K562 (cell line): ENCODE results near the gene IFNGR1. TPM values are rescaled to one million over a fixed set of nuclear protein-coding genes. Genes with fewer than 3 reads are reported as not detected.

Experiments used
- CHD7 ChIP-seq: fragments of 200-600 bp; sonication (generic); IDR thresholded peaks from one replicate; pipeline ENCODE4 v1.6.1; 2012; ENCODE audit warnings: mild to moderate bottlenecking, low read depth, low read length, inconsistent platforms
- CREM ChIP-seq: IDR thresholded peaks from 2 replicates; pipeline ENCODE4 v1.6.1; 2014; ENCODE audit warnings: antibody characterized with exemption, low read depth
- HIVEP1 ChIP-seq: fragments of 250-450 bp; sonication (Bioruptor Pico); IDR thresholded peaks from 2 replicates; pipeline ENCODE4 v1.4.0; 2020; ENCODE audit warnings: mild to moderate bottlenecking
- IRF2 ChIP-seq: sonication (generic); formaldehyde crosslinking; IDR thresholded peaks from 2 replicates; pipeline ENCODE4 v1.8.1; 2022; ENCODE audit warnings: mild to moderate bottlenecking, missing genetic modification reagents
- IRF9 ChIP-seq: fragments of 450-650 bp; IDR thresholded peaks from 2 replicates; pipeline ENCODE4 v1.6.1; 2016; ENCODE audit warnings: missing biosample characterization, missing genetic modification characterization
- JUNB ChIP-seq: fragments of 450-650 bp; formaldehyde crosslinking; conservative IDR thresholded peaks from 2 replicates; pipeline ENCODE4 v1.4.0; 2020; ENCODE audit warnings: mild to moderate bottlenecking
- NFIC ChIP-seq: fragments of 450-650 bp; IDR thresholded peaks from 2 replicates; pipeline ENCODE4 v1.6.1; 2017; ENCODE audit warnings: mild to moderate bottlenecking, inconsistent platforms
- NFYB ChIP-seq: IDR thresholded peaks from 2 replicates; pipeline ENCODE4 v1.6.1; 2011; ENCODE audit warnings: mild to moderate bottlenecking, moderate library complexity; ENCODE audit not compliant: insufficient read length; ENCODE audit errors: extremely low read depth
- NR4A1 ChIP-seq, 2 experiments: fragments of 250-450 bp in 1 of 2; fragments of 450-650 bp in 1 of 2; sonication (Bioruptor Pico) in 1 of 2; IDR thresholded peaks; 2 replicates each; pipeline versions ENCODE4 v1.4.0 to v1.6.1; 2016 to 2020; ENCODE audit warnings: mild to moderate bottlenecking in 2 of 2, missing compliant biosample characterization in 1 of 2, missing genetic modification characterization in 1 of 2, moderate library complexity in 1 of 2
- POLR2H ChIP-seq: IDR thresholded peaks from 2 replicates; pipeline ENCODE4 v1.6.1; 2016; ENCODE audit warnings: missing genetic modification characterization, low read depth, mild to moderate bottlenecking, control low read depth, missing compliant biosample characterization, moderate library complexity
- SMAD1 ChIP-seq: fragments of 150-350 bp; IDR thresholded peaks from 2 replicates; pipeline ENCODE4 v1.6.1; 2014; ENCODE audit warnings: low read length, low read depth; ENCODE audit not compliant: partially characterized antibody
- SMAD4 ChIP-seq: fragments of 250-450 bp; sonication (Bioruptor Pico); conservative IDR thresholded peaks from 2 replicates; pipeline ENCODE4 v1.8.0; 2021; ENCODE audit warnings: inconsistent platforms, mild to moderate bottlenecking, moderate library complexity
- STAT5B ChIP-seq: fragments of 250-450 bp; sonication (Bioruptor Pico); IDR thresholded peaks from 2 replicates; pipeline ENCODE4 v1.8.0; 2021; ENCODE audit warnings: mild to moderate bottlenecking, inconsistent platforms
- TEAD4 ChIP-seq, 2 experiments: sonication (generic) in 1 of 2; formaldehyde crosslinking in 1 of 2; IDR thresholded peaks; 2 replicates each; pipeline versions ENCODE4 v1.6.1 to v1.8.0; 2012 to 2022; ENCODE audit warnings: borderline replicate concordance in 1 of 2, inconsistent platforms in 1 of 2, low read length in 1 of 2, mild to moderate bottlenecking in 1 of 2, missing genetic modification reagents in 1 of 2
- TSC22D4 ChIP-seq: fragments of 450-650 bp; IDR thresholded peaks from 2 replicates; pipeline ENCODE4 v1.6.1; 2016; ENCODE audit warnings: missing genetic modification characterization, missing biosample characterization, control low read depth
- ZNF121 ChIP-seq: sonication (generic); formaldehyde crosslinking; conservative IDR thresholded peaks from 2 replicates; pipeline ENCODE4 v1.8.0; 2022; ENCODE audit warnings: missing genetic modification reagents
- ZNF175 ChIP-seq: fragments of 200-800 bp; sonication (Bioruptor generic); IDR thresholded peaks from 2 replicates; pipeline ENCODE4 v1.6.1; 2016; ENCODE audit warnings: low read depth, mild to moderate bottlenecking, missing genetic modification characterization, missing compliant biosample characterization
- ZNF384 ChIP-seq: IDR thresholded peaks from 2 replicates; pipeline ENCODE4 v1.6.1; 2012; ENCODE audit warnings: low read depth, low read length, improper control_type of control experiment
- polyA plus RNA-seq, 8 experiments: library from polyadenylated mRNA; depleted of rRNA in 4 of 8; stranded (reverse) in 5 of 8; unstranded in 3 of 8; fragments of >200 nt; fragmentation: Nextera tagmentation in 2 of 8; fragmentation: Illumina TruSeq in 1 of 8; extraction: Ambion mirVana in 2 of 8; extraction: Trizol in 1 of 8; gene quantifications; 2 replicates each; pipeline versions ENCODE4 v1.2.1 to v1.2.3, GENCODE V29; 2011 to 2014; ENCODE audit warnings: inconsistent platforms in 1 of 8, missing spikeins in 1 of 8
- total RNA-seq, 7 experiments: library from RNA; depleted of rRNA in 6 of 7; stranded (reverse); fragments of >200 nt in 6 of 7; fragmentation: Illumina TruSeq in 2 of 7; extraction: Trizol in 2 of 7; gene quantifications; 2 replicates each; pipeline versions ENCODE4 v1.2.1 to v1.2.3, GENCODE V29; 2011 to 2021; ENCODE audit warnings: low replicate concordance in 1 of 7

Gene IFNGR1
- total and polyA plus RNA-seq, 9 of the 15 experiments (the other 6 are each of a cell fraction or from before 2014, with no cell fraction given) = 14.7 to 47.0 (median 26.7) TPM

- TF ChIP-seq IRF2 (CRISPR knock-in tag) (no peak), ZNF384 (no peak), NFYB (no peak), SMAD4 (CRISPR knock-in tag) (0 out of 2 replicates have a peak, but pooled peaks have one; percentile 51), CHD7 (no peak), NR4A1 (CRISPR knock-in tag; IDR thresholded peaks at IDR 0.05) (no peak), NR4A1 (tag; IDR thresholded peaks at IDR 0.05) (no peak), IRF9 (tag) (0 out of 2 replicates have a peak, but pooled peaks have one; percentile 53), ZNF175 (CRISPR knock-in tag) (no peak), TSC22D4 (no peak), STAT5B (CRISPR knock-in tag) (no peak), POLR2H (tag) (no peak), CREM (peak; percentile 43), NFIC (no peak), SMAD1 (no peak), HIVEP1 (CRISPR knock-in tag) (no peak), JUNB (CRISPR knock-in tag) (no peak), ZNF121 (CRISPR knock-in tag) (no peak), TEAD4 (IDR thresholded peaks at IDR 0.05; ENCODE audit: low read length) (no peak), TEAD4 (CRISPR knock-in tag; IDR thresholded peaks at IDR 0.05; ENCODE audit: borderline replicate concordance) (no peak)
Measured at GRCh38 chr6:137258170-137258569, 39.0 kb upstream of the IFNGR1 start (continued).
